HG03565 (cell line): ENCODE measurements around the gene FNTB.

Experiments used
- ATAC-seq: cut with Tn5 transposase; IDR thresholded peaks from one replicate; pipeline ENCODE4 v1.9.1; 2021; ENCODE audit warnings: mild to moderate bottlenecking, moderate library complexity; ENCODE audit not compliant: unreplicated experiment

FNTB gene

DNA sequence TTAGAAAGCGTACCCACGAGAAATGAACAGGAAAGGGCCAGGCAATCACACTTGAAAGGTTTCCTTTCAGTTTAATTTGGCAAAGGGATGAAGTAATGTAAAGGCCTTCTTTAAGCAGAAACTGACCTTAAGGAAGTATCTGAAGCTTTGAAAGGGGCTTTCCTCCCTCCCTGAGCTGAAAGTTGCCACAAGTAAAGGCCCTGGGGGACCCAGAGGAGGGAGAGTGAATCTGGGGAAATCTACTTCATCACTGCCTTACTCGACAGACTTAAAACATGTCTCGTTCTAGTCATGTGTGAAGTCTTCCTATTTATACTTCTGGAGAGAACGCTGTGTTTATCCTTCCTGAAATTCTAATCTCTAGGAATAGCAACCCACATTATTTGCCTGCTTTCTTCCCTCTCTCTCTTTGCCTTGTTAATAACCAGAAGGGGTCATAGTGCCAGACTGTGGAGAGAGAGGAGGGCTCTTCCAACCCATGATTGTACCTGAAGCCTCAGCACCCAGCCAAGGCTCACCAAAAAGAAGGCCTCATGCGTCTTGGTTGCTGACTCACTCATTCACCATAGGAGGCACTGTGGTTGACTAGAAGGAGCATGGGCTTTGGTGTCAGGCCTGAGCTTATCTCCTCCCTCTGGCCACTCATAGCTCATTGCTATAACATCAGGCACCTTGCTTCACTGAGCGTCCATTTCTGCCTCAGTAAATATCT is 33.9 kb upstream of the FNTB start:
- ATAC-seq: peak; percentile 56

DNA sequence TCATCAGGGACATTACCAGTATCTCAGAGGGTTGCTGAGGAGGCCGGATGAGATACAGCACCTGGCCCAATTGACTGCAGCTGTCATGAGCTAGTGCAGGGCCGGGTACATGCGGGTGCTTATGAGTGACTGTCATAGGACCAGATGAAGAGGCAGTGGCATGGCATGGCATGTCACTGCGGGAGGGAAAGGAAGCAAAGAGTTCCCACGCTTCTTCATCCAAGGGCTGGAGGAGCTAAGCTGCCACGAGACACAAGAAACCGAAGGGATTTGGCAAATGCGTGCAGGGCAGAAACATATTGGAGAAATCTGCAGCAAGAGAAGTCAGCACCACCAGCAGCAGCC is 33.4 kb upstream of the FNTB start:
- no peak for ATAC-seq

DNA sequence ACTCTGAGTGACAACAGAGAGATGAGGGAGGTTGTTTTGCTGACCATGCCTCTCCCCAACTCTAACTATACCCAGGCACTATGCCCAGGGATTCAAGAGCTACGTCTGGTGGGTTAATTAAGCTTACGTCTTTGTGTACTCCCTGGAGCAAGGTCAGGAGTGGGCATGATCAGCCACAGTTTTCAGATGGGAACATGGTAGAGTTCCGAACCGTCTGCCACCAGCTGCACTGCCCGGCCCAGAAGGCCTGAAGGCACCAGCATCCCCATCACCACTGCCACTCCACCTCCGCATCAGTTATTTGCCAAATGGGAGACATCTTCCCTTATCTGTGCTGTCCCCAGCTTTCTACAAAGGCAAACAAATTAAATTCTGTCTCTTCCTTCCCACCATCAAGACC is 33.0 kb upstream of the FNTB start:
- no peak for ATAC-seq

DNA sequence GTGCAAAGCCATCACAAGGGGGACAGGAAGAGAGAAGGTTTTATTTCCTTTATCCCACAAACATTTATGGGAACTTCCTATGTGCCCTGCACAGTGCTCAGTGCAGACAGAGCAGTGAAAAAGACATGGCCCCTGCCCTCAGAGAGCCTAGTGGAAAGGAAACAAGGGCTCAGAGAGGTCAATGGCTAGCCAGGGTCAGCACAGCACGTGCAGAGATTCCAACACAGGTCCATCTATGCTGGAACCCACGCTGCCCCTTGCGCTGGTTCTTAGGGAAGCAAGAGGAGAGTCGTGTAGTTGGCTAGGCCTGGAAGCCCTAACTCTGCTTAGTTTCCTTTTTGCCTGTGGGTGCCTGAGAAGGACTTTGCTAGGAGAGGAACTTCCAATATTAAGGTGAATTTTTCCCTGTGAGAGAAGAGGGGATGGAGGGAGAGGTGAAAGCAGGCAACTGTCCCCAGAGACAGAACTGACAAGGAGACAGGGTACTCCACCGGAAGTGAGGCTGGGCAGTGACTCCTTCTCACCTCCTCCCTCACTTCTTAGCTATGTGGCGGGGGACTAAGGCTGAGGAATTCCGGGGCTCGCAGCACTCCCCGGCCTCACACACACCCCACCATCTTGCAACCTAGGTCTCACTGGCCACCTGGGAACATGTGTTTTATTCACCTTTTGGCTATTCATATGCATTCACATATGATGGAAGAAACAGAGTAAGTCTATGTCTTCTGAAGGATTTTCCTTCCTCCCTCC is 32.0 kb upstream of the FNTB start:
- no peak for ATAC-seq

DNA sequence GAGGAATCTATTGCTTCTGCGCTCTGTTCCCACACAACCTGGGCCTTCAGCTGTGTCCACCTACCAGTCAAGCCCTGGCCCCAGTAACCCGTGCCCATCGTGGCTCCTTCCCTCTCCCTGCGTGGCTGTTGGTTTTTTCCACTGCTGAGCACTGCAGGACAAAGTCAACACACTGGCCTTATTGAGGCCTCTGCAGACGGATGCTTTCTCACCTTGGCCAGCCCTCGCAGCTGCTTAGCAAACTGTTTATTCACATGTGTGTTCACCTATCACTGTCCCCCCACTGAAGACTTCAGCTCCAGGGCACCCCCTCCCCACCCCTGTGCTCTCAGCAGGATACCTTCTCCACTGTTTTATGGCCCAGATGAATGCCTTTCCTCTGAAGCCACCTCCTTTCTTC is 31.4 kb upstream of the FNTB start:
- ATAC-seq: no peak

DNA sequence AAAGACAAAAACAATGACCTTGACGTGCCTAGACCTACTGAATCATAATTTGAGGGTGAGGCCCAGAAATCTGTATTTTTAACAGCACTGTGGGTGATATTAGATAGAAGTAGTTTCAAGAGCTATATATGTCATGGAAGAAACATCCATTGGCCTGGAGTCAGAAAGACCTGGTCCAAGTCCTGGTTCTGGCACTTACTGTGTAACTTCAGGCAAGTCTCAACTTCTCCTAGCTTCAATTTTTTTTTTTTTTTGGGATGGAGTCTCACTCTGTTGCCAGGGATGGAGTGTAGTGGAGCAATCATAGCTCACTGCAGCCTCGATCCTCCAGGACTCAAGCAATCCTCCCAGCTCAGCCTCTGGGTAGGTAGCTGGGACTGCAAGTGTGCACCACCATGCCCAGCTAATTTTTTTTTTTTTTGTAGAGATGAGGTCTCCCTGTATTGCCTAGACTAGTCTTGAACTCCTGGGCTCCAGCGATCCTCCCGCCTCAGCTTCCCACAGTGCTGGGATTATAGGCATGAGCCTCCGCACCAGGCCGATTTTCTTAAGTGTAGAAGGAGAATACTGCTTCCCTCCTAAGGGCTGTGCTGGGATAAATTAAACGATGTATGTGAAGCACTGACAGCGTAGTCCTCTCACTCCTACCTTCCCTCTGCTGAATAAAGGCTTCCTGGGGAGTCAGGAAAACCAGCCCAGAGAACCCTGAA is 29.8 kb upstream of the FNTB start:
- ATAC-seq: no peak

DNA sequence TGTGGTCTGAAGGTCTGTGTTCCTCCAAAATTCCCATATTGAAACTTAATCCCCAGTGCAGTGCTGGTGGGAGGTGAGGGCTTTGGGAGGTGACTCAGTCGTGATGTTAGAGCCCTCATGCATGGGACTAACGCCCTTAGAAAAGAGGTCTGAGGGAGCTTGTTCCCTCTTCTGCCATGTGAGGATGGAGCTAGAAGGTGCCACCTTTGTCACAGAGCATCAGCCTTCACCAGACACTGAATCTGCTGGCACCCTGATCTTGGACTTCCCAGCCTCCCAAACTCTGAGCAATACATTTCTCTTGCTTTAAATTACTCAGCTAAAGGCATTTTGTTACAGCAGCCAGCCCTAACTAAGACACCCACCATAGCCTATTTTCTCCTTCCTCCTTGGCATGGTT is 28.5 kb upstream of the FNTB start:
- ATAC-seq: no peak

DNA sequence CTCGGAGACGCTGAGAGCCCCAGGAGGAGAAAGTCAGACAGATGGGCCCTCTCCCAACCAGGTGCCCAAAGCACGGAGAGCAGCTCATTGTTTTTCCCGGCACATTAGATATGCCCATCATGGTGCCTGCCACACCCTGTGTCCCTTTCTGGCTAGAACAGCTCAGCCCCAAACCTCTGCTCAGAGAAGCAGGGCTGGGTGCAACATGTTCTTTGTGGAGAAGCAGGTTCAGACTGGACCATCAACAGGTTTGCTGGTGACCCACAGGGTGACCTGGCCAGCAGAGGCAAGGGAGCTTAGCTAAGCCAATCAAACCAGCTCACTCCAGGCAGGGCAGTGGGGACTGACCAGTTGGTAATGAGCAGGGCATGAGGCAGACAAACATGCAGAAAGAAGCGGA is 28.0 kb upstream of the FNTB start:
- ATAC-seq: no peak

DNA sequence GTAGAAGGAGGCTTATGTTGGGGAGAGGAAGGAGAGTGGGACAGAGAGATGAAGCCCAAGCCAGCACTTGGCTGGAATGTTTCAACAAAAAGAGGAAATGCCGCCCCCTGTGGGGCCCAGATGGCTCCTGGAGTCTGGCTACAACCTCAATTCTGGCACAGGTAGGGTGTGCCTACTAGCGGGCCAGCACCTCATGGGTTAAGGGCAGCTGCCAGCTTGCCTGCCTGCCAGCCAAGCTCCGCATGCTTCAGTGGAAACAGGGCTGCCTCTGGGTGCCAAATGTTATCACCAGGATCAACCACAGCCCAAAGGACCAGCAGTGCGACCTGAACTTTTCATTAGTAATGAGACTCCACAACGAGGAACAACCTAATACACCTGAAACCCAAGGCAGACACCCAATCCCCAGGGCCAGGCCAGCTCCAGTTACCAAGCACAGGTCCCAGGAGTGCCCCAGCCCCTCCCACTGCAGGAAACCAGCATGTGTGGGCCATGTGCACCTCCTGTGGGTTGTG is 25.9 kb upstream of the FNTB start:
- ATAC-seq: no peak

DNA sequence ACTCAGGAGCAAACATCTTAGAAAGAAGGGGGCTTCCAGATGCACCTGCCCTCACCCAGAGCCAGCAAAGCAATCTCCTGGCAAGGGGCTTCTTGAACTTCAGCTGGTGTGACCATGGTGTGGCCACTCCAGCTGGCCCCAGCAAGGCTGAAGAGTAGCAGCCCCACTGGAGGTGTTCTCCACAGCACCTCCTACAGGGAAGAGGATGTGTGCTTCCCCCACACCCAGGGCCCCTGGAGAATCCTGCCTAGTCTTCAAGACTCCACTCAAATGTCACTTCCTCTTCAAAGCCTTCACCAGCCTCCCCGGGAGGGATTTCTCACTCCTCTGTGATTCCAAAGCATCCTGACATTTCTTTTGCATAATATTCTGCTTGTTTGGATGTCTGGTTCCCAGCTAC is 23.1 kb upstream of the FNTB start:
- ATAC-seq: no peak

DNA sequence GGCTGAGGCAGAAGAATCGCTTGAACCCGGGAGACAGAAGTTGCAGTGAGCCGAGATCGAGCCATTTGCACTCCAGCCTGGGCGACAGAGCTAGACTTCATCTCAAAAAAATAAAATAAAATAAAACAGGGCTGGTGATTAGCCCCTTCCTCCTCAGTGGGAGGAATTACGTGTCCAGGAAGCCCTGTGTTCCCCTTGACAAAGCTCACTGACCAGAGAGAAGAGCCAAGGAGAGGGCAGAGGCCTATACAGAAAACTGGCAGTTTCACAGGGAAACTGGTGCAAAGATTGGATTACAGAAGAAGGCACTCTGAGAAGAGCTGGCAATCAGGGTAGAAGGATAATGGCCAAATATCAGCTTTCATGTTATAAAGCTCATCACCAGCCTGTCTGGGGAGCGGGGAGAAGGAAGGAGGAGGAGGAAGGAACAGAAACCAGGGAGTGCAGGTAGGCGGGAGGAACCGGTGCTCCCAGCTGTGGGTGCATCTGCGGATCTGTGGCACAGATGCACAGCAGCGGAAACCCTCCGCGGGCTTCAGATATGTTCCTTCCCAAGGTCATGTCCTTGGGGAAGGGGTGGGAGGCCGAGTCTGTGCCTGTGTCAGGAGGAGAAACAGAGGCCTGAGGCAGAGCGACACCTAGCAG is 21.2 kb upstream of the FNTB start:
- ATAC-seq: no peak

DNA sequence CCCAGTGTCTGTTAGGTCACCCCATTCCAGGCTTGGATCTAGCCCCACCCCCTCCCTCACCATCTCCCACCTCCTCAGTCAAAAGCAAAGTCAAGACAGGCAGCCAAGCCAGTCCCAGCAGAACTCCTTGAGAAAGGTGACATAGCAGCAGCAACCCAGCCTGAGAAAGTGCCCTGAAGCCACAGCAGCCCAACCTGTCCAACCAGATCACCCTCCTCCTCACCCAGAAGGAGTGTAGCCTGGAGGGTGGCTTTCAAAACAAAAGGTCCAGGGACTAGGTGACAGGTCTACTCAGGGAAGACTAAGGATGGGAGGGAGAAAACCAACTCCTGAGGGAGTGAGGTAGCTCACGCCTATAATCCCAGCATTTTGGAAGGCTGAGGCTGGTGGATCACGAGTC is 19.7 kb upstream of the FNTB start:
- ATAC-seq: no peak

DNA sequence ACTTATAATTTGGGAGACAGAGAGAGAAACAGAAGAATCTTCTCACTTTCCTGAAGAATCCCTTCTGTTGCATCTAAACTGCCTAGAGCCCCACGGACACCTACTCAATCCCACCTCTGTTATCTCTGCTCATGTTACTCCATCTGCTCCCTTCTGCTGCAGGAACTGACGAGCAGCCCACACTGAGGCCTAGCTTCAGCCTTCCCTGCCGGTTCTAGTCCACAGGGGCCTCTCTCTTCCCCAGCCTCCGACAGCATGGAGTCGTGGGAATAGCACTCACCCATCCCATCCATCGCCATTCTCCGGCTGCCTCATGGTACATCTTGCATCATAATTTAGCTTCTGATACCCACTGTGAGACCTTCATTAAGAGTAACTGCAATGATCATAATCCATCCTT is 18.5 kb upstream of the FNTB start:
- no peak for ATAC-seq

DNA sequence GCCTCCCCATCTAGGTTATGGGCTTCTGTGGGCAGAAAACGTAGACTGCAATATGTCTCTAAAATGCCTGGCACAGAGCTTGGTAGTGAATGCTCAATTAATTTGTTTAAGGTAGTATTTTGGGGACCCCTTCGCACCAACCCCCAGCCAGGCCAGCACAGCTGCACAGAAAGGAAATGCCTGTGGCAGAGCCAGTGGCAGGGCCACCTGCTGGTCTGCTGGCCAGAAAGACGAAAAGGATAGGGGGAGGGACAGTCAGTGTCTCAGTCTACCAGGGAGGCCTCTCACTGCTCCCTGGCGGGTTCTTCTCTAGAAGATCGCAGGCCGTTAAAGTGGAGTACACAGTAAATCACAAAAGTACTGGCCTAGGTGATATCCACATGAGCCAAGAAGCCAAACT is 18.0 kb upstream of the FNTB start:
- no peak for ATAC-seq

DNA sequence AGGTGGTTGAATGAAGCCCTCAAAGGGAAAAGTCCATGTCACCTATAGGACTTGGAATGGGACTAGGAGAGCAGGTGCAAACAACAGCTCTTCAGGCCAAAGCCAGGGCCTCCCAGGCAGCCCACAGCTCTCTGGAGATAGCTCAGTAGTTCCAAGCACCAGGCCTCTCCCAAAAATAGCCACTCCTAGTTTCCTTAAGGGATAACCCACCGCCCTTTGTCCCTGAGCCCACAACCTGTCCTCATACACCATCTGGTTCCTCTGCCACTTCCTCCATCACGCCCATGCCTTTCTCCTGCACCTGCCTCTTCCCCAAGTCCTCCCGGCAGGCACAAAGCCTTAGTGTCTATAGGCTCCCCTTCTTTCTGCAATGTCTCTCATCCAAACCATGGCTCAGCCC is 16.7 kb upstream of the FNTB start:
- no peak for ATAC-seq

DNA sequence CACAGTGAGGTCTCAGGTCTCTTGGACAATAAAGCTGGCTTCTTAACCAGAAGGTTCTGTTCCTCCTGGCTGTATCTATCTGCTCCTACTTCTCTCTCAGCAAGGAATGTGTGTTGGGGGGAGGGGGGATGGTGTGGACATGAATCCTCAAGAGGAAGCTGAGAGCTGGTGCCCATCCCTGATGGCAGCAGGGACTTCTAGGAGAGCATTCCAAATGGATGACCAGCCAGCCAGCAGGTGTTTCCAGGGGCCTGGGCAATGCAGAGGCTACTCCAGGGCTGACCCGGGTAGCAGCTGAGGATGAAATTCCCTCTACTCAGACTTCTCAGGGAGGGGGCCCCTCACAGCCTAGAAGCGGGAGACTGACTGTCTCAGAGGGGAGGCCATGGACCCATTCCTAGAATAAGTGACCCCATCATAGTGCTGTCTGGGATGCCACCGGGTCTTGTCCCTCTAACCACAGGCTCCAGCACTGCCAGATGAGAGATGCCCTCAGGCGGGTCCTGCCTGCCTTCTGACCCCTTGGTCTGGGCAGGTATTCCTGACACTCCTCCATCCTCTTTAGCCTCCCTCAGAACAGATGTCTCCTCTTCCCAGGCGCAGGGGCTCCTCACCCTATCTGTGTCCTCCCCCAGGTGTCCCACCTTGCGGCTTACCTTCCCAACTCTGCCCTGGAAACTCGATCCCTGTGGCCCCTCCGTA is 15.8 kb upstream of the FNTB start:
- no peak for ATAC-seq

DNA sequence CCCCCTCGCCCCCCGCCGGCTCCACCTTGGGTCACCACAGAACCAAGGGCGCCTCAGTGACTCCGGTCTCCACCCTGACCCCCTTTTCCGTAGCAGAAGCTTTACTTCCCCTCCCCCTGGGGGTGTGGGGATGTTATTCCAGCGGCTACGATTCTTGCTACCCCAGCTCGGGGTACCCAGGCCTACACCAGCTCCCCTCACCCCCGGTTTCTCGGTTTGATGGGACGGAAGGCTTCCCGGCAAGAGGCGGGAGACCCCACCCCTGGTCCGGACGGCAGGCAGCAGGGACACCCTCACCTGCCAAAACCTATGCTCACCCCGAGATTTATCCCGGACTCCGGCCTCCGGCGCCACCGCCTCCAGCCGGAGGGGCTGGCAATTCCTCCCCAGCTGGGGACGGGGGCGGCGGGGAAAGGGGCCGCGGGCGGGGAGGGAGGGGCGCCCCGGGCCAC is 15.2 kb upstream of the FNTB start:
- ATAC-seq: no peak

DNA sequence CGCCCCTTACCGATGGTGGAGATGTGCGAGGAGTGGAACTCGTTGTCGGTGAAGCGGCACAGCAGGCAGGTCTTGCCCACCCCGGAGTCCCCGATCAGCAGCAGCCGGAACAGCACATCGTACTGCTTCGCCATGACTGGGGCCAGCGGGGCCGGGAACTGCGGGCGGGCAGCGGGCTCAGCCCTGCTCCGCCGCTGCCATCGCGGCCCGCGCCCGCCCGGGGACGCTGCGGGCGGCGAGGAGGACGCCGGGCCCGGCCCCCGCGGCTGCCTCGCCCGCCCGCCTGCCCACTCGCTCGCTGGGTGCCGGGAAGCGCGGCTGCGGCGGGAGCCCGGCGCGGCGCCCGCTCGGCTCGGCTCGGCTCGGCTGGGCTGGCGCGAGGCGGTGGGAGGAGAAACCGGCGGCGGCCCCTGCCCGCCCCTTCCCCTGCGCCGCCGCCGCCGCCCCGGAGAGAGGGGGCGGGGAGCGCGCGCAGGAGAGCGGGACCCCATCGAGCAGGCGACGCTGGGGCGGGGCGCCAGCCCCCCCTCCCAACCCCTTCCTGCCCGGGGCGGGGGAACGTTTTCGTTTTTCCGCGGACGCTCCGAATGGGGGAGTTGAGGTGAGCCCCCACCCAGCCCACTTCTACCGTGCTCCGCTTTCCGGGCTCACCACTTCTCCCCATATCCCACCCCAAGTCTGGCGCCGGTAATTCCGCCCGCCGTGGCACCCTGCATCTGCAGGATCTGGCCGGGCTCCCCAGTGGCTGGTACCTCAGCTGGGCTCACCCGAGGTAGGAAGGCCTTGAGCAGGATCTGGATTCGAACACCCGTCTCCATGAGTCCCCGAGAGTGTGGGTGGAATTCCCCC is 14.5 kb upstream of the FNTB start, which contains the start of gene RAB15:
TSS of gene RAB15 (minus strand) at position 394 of the 849 bp plus-strand sequence. CDS start at position 134, 260 bp downstream.
- ATAC-seq: no peak

DNA sequence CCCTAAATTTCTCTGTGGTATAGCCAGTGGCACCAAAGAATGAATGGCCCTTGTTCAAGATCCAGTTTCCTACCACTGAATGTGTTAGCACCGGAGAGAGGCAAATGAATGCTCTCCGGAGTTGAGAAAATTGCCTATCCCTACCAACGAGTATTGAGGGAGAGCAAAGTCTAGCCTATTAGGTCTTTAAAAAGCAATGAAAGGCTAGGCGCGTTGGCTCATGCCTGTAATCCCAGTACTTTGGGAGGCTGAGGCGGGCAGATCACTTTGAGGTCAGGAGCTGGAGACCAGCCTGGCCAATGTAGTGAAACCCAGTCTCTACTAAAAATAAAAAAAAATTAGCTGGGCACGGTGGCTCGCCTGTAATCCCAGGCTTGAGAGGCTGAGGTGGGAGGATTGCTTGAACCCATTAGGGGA is 13.7 kb upstream of the FNTB start:
- no peak for ATAC-seq

DNA sequence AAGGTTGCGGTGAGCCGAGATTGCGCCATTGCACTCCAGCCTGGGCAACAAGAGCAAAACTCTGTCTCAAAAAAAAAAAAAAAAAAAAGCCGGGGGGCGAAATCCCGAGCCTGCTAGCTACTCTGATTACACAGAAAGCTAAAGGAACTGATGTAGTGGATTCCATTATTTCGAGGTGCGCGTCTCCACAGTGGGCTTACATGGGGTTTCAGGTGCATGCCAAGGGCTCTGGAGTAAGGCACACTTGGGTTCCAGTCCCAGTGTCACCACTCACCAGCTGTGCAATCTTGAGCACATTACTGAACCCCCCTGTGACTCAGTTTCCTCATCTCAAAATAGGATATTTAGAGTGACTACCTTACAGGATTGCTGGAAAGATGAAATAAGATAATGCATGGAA is 12.9 kb upstream of the FNTB start:
- no peak for ATAC-seq
